Pulmonary artery endothelial cell (primary cell): ENCODE data around the gene ECT2. TPM values are rescaled to one million over a fixed set of nuclear protein-coding genes. Genes with fewer than 3 reads are reported as not detected.
"Not testable (repeated sequence)": the region's sequence is repeated elsewhere in the genome, so short reads cannot be mapped to it uniquely, and the experiment has no call there.

Experiments
- DNase-seq: peaks from one replicate; pipeline ENCODE4 v3.0.0-alpha.2; 2011; ENCODE audit warnings: low read depth, low spot score
- total RNA-seq: library from RNA; depleted of rRNA; stranded (reverse); fragments of >200 nt; gene quantifications from 2 replicates; pipeline ENCODE4 v1.2.3, GENCODE V29; 2014

Gene ECT2
- total RNA-seq, 1 donor from 2014 or later: 32.9 TPM

DNA sequence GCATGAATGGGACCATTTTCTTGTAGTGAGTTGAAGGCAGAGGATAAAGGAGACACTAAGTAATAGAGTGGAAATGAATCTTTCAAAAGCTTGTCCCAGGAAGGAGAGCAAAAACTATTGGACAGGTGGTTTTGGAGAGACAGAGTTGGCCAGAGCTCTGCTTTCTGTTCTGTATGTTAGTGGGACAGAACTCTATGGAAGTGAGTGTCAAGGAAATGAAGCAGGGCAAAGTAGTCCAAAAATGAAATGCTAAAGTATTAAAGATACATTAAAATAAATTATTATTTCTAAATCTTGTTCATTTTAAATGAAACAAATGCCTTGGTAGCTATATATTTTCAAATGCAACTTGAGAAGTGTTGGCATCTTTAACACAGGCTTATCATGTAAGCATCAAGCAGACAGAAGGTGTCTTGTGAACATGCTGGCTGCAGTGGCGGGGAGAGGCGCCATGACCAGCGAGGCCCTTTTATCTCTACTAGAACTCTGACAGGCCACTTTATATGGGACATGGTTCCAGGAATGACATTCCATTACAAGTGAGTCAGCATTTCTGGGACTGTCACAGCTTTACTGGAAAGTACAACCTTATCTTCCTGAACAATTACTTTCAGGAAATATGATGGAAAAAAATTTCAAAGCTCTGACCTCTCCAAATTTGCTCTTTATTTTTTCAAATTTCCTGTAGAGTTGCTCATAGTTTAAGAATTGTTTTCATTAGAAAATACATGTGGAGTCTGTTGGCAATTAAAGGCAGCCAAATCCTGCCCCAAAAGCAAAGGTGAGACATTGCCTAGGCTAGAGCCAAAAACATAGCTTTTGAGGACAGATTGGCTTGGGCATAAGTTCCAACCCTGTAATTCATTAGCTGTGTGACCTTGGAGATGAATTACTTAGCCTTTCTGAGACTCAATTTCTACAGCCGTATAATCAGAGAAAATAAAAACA is 106.5 kb downstream of the ECT2 start:
- peak; percentile 71 for DNase-seq

DNA sequence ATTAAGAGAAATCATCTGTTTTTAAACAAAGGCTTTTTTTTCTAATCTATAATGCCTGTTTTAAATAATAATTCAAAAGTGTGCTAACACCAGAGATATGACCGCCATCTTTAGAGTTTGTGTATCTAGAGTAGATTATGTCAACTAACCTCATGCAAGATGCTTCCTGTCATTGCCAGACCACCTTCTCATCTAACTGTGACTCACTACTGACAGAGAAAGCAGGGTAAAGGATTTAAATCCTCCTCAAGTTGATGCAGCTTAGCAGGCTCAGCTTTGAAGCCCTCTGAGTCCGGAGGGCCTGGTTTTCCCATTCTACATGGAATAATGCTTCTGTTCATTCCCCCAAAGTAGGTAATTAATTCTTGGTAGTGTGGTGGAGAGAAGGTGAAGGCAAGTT is 108.5 kb downstream of the ECT2 start:
- no peak for DNase-seq

DNA sequence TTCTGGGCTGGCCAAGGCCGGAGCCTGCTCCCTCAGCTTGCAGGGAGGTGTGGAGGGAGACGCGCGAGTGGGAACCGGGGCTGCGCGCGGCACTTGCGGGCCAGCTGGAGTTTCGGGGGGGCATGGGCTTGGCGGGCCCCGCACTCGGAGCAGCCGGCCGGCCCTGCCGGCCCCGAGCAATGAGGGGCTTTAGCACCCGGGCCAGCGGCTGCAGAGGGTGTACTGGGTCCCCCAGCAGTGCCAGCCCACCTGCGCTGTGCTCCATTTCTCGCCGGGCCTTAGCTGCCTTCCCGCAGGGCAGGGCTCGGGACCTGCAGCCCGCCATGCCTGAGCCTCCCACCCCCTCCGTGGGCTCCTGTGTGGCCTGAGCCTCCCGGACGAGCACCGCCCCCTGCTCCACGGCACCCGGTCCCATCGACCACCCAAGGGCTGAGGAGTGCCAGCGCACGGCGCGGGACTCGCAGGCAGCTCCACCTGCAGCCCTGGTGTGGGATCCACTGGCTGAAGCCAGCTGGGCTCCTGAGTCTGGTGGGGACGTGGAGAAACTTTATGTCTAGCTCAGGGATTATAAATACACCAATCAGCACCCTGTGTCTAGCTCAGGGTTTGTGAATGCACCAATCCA is 116.3 kb downstream of the ECT2 start:
- not testable (repeated sequence) for DNase-seq

DNA sequence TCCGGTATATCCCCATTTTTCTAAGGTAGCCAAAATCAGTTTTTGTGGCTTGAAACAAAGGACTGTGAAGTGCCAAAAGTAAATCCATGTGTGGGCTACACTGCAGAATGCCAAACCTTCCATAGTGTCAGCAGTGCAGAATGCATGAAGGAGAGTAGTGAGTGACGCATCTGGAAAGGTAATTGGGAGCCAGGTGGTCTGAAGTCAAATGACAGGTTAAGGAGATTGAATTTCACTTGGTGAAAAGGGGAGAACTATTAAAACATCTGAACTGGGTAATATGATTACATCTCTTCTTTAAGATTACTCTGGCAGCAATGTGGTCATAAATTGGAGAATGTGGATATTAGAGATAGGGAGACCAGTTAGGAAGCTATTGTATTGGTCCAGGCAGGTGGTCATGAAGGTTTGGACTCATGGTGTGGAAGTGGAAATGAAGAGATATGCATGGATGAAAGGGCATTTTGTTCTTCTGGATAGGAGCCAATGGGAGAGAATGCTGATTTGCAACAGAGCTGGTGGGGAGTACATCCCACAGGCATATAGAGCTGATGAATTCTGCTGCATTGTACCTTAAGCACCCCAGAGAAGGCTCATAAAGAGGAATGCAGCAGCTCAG is 118.2 kb downstream of the ECT2 start:
- no peak for DNase-seq

DNA sequence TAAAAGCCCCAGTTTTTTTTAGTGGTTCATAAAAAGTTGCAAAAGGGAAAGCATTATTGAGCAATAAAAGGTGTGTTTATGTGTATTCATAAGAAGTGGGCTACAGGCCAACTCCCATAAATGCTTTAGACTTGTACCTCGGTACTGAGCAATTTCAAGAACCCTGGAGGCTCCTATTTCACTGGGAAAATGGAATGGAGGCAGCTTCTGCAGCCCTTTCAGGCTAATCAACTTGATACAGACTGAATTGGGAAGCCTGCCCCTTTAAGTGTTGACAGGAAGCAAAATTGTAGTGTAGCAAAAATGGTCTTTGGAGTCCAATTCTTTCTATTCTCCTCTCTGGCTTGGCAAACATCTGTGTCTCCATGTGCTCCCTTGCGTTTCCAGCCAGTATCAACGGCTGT is 118.8 kb downstream of the ECT2 start:
- no peak for DNase-seq

DNA sequence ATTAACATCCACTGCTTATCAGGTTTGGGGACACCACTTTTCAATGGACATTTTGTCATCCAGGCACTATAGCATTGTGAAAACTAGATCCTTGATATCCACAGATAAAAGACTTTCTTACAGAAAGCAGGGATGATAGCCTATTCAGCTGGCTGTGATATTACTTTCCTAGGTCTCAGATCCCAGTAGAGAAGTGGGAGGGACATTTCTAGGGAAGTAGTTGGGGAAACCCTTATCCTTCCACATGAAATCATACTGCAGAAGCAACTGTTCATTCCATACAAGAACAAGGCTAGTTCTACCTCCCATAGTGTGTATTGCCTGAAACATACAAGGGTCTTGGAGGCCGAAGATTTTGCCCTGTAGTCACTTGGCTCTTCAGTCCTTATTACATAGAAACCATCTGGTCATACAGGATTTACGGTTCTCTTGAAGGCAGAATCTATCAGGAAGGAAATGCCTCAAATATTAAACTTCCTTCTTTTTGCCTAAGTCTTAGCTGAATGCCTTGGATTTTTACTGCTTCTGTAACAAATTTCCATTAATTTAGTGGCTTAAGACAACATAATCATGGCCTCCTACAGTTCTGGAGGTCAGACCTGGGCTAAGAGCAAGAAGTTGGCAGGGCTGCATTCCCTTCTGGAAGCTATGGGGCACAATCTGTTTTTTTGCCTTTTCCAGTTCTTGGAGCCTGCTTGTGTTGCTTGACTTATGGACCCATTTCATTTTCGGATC is 119.4 kb downstream of the ECT2 start:
- no peak for DNase-seq

Other genes starting within 250 kb of the ECT2 start
- gene TNFSF10, start 227.3 kb upstream of the ECT2 start, total RNA-seq: 41.5 and 108 TPM in 2 replicates
- 24.7 and 34.4 TPM in 2 replicates for gene NCEH1, start 39.7 kb upstream of the ECT2 start, total RNA-seq